ENCODE measurements around the gene SUSD6. TPM values are rescaled to one million over a fixed set of nuclear protein-coding genes. Genes with fewer than 3 reads are reported as not detected.
"Not testable (repeated sequence)": the region's sequence is repeated elsewhere in the genome, so short reads cannot be mapped to it uniquely, and the experiment has no call there.

Gene SUSD6
- total RNA-seq, 1 experiment from 2014 or later = 5.8 TPM

DNA sequence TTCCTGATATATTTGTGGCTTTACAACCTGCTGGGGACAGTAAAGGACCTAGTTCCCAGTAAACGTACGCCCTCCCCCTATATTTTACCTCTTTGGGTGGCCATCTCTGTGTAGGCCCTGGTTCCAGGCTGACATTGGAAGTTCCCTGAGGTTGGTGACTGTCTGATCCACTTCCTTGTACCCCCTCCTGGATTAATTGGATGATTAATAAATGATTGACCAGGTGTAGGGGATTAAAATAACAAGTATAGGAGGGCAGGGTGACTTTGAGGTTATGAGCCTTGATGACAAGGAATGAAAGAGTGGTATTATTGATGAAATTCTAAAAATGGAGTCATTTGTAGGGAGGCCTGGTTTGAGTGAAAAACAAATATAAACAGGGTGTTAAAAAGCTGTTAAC, 9.6 kb downstream of the SUSD6 start:
- no peak for DNase-seq (ENCODE audit: low read depth)

DNA sequence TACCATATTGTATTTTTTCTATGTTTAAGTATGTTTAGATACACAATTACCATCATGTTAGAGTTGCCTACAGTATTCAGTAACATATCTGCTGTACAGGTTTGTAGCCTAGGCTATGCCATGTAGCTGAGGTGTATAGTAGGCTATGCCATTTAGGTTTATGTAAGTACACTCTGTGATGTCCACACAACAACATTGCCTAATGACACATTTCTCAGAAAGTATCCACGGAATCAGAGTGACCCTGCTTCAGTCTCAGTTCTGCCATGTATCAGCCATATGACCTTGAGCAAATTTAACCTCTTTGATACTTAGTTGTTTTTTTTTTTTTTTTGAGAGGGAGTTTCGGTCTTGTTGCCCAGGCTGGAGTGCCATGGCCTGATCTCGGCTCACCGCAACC, 12.7 kb downstream of the SUSD6 start:
- DNase-seq (ENCODE audit: low read depth) = no peak

GRCh38 chr14:69625299-69626131, 14.1 kb downstream of the SUSD6 start:
- peak; percentile 48 for DNase-seq (ENCODE audit: low read depth)

GRCh38 chr14:69626132-69626500, 14.7 kb downstream of the SUSD6 start:
- DNase-seq (ENCODE audit: low read depth) = no peak

DNA sequence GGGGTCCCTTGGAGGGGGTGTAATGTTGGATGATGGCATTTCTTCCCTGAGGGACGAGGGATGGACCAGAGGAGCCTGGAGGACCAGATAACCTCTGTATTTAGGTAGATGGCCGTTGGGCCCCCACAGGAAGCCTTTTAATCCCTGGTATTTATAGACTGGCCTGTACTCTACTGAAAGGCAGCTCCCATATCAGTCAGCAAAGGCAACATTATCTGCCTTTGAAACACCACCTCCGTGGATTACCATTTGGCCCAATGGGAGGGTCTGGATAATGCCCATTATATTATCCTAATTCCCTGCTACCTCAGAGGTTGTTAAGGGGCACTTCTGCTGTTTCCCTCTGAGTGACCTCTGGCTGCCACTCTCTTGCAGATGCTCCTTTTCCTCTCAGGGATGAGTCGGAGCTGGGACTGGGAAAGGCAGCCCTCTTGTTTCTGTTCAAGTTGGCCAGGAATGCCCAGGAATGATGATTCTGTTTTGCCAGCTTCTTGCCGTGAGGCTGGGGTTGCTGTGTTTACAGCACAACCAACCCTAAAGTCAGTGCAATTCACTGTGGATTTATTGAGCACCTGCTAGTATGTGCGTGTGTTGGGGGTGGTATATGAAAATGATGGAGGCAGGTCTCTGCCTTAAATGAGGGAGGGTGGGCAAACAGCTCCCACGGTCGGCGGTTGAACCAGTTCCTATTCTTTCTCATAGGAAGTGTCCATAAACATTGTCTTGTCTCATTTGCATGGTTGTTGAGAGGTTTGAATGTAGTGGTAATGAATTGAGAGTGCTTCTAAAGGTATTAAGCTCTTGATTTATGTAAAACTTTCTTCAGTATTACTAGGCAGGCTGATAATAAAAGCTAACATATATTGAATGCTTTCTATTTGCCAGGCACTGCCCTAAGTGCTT, 18.1 kb downstream of the SUSD6 start:
- DNase-seq (ENCODE audit: low read depth) = no peak

- DNase-seq (ENCODE audit: low read depth) = no peak
These were observed 19.0 kb downstream of the SUSD6 start for GRCh38 chr14:69630360-69630759.

DNA sequence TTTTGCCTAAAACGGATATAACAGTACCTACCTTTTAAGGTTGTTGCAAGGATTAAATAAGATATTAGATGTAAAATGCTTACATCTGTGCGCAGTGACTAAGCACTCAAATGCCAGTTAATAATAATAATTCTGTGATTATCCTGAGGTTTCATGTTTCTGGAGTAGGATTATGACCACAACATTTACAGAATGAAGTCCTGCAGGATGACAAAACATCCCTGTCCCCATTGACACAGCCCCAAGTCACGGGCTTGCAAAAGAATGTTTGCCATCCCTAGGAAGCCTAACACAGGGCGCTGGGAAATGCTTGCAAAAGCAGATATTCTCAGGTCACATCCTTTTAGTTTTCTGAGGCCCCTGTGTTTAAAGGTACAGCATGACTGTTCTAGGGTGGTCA, 20.1 kb downstream of the SUSD6 start:
- no peak for DNase-seq (ENCODE audit: low read depth)

GRCh38 chr14:69632164-69632563, 20.8 kb downstream of the SUSD6 start:
- no peak for DNase-seq (ENCODE audit: low read depth)

GRCh38 chr14:69632593-69633151, 21.3 kb downstream of the SUSD6 start:
- no peak for DNase-seq (ENCODE audit: low read depth)

DNA sequence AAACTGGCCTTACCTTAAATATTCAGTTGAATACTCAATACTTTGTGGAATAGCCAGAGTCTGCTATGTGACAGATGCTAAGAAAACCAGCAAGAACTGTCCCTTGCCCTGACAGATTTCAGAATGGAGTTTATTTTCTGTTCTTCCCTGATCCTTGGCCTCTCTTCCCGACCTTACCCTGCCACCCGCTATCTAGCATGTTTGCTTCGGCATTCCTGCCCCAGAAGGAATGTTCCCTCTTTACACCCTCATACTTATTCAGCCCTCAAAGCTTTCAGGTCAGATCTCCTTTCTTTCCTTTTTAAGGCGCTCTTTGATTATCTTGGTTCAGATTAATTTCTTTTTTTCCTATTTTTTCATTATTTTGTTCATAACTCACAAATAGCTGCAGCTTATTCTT, 21.8 kb downstream of the SUSD6 start:
- no peak for DNase-seq (ENCODE audit: low read depth)

DNA sequence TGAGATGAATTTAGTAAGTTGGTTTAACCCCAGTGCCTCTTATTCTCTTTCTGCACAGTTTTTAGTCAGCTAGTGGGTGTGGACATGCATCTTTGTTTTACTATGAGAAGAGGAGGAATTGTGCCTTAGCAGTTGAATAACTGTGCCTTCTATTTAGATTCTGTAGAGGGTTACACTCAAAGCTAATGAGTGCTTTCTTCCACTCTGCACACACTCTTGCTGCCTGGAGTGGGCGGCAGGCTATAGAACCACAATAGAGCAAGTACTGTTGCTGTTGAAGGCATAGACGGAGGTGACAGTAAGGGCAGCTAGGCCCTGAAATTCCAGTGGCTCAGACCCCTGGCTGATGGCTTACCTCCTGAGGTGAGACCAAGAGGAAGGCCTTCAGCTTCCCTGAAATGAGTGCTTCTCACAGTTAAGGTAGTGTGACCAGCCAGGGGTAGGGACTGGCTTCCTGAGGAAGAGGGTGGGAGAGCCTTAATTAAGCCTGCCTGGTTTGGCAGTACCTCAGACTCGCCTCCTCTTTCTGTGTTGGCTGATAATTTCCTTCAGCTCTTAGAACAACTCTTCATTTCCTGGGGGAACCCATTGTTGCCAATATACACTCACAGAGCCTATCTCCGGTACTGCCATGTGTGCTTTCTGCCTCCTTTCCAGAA, 24.7 kb downstream of the SUSD6 start:
- DNase-seq (ENCODE audit: low read depth) = no peak

GRCh38 chr14:69636718-69637480, 25.5 kb downstream of the SUSD6 start:
- no peak for DNase-seq (ENCODE audit: low read depth)

GRCh38 chr14:69637503-69638031, 26.2 kb downstream of the SUSD6 start:
- no peak for DNase-seq (ENCODE audit: low read depth)

GRCh38 chr14:69640931-69641330, 29.5 kb downstream of the SUSD6 start:
- no peak for DNase-seq (ENCODE audit: low read depth)

GRCh38 chr14:69642212-69642793, 30.9 kb downstream of the SUSD6 start:
- not testable (repeated sequence) for DNase-seq (ENCODE audit: low read depth)

DNA sequence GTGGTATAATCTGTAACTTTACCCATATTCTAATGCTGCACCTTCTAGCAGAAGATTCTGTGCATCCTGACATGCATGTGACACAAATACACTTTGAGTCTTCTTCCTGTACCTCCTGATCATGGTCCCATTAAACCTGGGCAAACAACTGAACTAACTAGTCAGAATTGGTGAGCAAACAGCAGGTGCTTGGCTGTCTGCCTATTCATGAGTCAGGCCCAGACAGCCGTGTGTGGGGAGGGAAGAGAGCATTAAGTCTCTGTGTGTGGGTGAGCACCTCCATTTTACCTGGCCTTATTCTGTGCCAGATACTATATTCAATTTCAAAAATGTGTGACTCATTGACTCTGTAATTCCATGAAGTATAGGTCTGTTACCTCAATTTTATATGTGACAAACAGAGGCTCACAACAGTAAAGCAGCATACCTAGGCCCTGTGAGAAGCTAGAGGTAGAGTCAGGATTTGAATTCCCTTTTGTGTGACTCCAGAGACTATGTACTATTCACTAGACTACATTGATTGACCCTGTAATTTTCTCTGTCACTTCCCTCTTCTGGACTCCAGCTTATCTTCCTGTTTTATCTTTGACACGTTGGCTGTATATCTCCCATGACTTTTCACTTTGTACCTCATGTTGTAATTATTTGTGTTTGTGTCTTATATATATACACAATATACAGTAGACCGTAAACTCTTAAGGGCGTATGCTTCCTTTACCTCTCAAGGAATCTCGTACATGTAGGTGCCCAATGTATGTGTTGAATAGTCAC, 32.2 kb downstream of the SUSD6 start:
- DNase-seq (ENCODE audit: low read depth) = peak; percentile 38

- DNase-seq (ENCODE audit: low read depth) = no peak
These were observed 33.4 kb downstream of the SUSD6 start for GRCh38 chr14:69644814-69645213.

DNA sequence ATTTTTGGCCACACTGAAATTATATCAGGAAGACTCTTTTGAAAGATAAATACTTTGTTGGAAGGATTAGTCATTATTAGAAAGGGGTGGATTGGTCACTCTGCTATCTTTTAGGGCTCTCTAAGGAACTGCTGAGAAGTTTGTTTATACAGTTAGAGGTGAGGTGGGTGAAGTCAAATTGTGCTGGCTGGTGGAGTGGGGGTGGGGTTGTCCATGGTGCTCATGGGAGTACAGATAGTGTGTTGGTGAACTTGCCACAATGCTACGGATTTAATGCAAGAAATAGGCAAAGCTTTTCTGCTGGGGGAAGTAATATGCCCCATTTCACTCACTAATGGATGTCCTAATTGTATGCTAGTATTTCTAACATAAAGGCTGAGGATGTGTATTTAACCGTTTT, 35.8 kb downstream of the SUSD6 start:
- DNase-seq (ENCODE audit: low read depth) = no peak

DNA sequence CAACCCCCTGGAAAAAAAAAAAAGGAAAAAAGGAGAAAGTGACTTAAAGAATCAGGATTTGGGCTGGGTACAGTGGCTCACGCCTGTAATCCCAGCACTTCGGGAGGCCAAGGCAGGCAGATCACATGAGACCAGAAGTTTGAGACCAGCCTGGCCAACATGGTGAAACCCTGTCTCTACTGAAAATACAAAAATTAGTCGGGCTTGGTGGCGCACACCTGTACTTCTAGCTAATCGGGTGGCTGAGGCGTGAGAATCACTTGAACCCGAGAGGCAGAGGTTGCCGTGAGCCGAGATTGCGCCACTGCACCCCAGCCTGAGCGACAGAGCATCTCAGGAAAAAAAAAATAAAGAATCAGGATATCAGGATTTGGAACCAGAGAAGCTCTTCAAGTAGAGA, 36.2 kb downstream of the SUSD6 start:
- not testable (repeated sequence) for DNase-seq (ENCODE audit: low read depth)

All from RPMI7951 (cell line).